GM19372 (cell line): ENCODE results near the gene ZNF516.

Source experiments
- ATAC-seq: cut with Tn5 transposase; IDR thresholded peaks from one replicate; pipeline ENCODE4 v1.9.1; 2021; ENCODE audit warnings: mild to moderate bottlenecking, low read depth, moderate library complexity; ENCODE audit not compliant: unreplicated experiment

The ZNF516 gene

DNA sequence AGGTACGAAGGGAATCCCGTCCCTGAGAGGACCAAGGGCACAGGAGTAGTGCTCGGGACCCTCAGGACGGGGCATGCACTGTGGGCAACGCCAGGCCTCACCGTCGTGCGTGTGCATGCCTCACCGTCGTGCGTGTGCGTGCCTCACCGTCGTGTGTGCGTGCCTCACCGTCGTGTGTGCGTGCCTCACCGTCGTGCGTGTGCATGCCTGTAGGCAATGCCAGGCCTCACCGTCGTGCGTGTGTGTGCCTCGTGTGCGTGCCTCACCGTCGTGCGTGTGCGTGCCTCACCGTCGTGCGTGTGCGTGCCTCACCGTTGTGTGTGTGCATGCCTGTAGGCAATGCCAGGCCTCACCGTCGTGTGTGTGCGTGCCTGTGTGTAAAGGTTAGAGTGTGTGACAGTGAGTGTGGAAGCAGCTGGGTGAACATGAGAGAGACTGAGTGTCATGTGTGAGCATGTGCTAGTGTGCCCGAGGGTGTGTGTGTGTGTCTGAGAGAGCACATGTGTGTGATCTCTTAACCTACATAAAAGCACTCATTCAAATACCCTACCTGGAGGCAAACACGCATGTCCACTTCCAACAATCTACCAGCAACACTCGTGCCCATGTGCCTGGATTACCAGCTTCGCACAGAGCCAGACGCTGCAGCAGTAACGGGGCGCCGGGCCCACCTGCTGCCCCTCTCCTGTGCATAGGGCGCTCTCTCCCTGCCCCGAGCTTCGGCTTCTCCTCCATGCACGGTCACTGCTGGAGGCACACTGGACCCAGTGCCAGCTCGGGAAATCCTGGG lies 36.3 kb downstream of the ZNF516 start:
- no peak for ATAC-seq

DNA sequence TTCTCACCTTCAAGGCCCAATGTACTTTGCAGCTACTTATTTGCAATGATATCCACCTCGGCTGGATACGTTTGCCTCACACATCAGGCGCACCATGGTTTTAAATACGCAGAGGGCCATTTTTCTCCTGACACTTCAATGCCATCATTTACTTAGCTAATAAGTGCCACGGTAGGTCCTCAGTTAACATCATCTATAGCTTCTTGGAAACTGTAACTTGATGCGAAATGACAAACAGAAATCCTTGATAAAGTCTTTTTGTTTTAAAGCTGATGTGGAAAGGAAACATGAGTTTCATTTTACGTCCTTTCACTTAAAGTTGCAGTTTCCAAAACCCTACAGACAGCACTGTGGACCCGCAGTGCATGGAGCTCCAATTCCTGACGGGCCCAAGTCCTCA lies 37.1 kb downstream of the ZNF516 start:
- no peak for ATAC-seq

DNA sequence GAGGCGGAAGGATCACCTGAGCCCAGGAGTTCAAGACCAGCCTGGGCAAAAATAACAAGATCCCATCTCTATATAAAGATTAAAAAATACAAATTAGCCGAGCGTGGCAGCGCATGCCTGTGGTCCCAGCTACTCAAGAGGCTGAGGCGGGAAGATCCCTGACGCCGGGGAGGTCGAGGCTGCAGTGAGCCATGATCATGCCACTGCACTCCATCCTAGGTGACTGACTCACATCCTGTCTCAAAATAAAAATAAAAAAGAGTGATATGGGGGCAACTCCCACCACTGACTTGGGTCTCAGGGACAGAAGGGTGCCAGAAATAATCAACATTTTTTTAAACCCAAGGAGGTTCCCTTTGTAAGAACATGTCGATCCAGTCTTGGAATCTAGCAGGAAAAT lies 37.6 kb downstream of the ZNF516 start:
- ATAC-seq, result no peak

DNA sequence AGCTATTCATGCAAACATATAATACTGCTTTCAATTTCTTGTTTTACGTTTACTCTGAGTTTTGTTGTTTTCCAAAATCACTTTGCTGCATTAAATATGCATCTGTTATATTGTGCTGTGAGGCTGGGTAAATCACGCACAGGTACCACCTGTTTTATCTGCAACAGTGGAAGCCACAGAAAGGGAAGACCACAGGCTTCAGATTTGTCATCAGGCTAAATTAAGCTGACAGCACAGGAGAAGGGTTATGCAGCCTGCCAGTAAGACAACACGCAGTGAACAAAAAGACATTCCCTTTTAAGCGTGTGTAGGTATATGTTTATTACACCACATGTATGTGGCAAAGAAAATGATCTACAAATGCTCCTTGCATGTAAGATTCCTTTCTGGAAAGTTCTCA lies 38.2 kb downstream of the ZNF516 start:
- no peak for ATAC-seq

DNA sequence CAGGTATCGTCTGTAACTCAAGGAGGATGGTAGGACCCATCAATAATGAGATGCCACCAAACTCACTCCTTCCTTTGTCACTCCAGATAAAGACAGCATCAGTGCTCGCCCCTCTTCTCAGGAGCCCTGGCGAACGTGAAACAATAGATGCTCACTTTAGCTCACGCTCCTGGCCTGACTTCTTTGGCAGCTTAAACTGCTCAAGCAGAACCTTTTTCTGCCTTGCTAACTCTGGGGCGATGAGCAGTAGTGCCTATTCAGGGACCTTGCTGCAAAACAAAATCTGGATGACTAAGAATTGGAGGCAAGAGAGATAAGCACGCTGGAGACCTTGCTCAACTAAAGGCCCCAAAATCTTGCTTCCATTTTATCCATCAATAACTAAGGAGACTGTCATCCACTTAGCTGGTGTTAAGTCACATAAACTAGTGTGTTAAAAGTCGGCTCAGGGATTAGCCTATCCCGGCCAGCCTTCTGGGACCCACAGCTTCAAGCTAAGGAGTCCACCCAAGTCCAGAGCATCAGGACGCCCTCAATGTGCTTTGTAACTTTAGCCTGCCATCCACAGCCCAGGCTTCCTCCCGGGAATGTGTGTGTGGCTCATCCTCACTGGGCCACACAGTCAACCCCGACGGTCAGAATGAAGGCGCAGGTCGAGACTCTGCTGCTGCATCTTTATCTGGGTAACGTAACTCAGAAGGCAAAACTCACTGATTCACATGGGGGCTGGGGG lies 38.9 kb downstream of the ZNF516 start:
- ATAC-seq, result no peak

DNA sequence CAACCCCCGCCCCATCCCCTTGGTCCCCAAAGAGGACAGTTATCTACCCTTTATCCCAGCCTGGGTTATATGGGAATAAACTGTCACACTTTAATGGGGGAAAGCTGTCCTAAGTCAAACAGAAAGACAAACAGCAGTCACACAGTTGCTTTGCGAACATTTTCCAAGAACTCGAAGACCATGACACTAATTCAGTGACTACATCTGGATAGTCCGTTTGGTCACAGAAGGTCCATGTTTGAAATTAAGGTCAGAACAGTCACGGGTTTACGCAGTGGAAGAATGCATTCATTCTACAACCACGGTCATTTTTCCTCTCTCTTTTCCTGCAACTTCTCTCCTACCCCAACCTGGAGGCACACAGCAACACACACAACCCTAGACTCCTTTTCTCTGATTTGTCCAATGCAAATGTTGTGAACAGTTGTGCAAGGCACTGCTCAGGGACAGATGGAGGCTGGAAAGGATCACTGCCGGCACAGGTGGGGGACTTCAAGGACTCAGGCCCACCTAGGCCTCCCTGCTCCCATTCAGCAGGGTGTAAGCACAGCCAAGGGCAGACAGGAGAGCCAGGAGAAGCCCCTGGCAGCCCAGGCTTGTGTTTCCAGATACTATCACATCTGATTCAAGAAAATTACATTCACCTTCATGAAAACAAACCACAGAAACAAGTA lies 39.9 kb downstream of the ZNF516 start:
- no peak for ATAC-seq

DNA sequence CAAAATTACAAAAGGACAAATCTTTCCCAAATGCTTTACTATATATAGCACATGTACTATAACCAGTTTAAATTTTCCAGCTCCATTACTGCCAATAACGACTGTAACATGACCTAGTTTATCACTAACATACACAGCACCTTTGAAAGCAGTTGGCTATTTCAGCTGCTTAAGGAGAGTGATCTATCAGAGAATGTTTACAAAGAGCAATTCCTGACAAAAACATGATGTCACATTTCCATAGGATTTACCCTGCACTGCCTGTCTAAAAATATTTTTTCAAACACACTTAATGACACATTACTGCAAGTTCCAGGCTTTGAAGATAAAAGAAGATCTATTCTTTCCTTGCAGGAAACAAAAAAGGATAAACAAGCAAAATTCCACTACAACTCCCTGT lies 40.6 kb downstream of the ZNF516 start:
- no peak for ATAC-seq

DNA sequence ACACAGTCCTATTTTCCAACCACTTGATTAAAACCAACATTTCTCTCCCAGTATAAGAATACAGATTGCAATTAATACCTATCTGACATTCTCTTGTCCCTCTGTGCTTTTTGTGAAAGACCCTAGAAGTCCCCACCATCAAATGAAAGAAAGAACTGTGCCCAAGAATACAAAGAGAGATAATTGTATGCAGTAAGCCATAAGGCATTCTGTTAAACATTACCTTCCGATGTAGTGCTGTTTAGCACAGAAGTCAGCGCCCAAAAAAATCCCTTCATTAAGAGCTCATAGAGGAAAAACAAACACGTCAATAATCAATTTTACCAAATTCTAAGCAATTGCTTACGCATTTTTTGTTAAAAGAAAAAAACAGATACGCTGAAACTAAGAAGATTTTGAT lies 41.1 kb downstream of the ZNF516 start:
- no peak for ATAC-seq

DNA sequence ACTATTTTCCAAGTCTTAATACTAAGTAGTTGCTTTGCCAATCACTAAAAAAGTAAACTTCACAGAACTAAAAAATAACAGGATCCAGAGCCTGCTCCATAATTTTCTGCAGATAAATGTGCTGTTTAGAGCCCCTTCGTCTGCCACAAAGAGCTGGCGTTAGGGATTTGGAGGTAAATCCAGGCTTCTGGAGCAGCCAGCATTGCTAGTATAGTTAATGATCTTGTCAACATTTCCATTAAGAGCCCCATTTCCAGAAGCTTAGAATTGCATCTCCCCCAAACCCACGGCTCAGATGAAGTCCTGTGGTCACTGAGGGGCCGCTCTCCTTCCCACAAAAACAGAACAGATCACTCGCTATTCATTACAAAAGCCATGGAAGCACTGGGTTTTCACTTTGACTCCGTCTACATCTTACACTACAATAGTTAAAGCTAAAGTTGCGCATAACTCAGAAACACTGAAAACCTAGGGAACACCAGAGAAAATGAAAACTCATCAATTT lies 41.9 kb downstream of the ZNF516 start:
- no peak for ATAC-seq

DNA sequence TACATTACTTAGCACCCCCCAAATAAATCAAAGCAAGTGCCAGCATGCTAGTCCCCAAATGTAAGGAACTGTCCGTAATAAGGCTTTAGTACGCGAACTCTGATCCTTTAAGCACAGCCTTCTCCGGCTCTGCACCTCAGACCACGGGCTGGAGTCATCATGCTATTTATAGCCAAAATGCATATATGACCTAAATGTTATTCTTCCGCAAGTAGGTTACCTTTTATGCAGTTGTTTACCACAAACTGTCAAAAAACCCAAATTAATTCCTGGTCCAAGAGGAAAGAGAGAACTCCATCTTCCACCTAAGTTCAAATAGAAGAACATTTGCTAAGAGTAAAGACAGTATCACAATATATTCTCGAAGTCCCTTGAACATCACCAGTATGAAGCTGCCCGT lies 42.7 kb downstream of the ZNF516 start:
- ATAC-seq, result no peak

DNA sequence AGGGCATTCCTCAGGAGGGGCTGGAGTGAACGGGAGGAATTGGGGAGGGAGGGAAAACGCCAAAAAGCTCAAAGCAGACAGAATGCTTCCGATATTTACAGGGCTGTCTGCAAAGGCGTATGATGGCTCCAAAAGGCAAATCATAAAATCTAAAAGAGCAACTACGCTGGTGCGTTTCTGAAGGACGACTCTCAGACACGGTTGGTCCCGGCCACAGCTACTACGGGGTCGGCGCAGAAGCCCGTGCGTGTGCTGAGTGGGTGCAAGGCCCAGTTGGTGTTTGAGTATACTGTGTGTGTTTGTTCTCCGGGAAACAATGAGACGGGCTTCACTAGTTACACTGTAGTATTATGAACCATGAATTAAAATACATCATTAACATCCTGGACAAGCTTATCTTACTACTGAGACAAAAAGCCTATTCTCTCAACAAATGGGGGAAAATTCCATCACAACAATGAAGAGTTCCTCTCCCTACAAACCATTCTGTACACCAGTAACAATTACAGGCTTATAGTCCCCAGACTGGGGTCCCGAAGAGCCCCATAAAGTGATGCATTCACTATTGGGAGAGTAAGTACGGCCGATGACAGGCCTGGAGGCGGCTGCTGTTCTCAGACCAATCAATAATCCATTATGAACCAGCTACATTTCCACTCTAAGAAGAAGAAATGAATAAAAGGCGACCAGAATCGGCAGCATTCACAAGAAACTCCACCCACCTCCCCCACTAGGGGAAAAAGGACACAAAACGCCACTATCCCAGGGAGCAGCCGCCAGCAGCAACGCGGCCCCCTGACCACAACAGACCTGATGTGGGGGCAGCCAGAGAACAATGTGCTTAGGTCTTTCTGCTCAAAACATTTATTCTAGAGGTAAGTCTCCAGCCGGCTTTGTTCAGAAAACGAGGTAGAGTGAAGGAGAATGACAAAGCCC lies 43.4 kb downstream of the ZNF516 start:
- ATAC-seq, result no peak

DNA sequence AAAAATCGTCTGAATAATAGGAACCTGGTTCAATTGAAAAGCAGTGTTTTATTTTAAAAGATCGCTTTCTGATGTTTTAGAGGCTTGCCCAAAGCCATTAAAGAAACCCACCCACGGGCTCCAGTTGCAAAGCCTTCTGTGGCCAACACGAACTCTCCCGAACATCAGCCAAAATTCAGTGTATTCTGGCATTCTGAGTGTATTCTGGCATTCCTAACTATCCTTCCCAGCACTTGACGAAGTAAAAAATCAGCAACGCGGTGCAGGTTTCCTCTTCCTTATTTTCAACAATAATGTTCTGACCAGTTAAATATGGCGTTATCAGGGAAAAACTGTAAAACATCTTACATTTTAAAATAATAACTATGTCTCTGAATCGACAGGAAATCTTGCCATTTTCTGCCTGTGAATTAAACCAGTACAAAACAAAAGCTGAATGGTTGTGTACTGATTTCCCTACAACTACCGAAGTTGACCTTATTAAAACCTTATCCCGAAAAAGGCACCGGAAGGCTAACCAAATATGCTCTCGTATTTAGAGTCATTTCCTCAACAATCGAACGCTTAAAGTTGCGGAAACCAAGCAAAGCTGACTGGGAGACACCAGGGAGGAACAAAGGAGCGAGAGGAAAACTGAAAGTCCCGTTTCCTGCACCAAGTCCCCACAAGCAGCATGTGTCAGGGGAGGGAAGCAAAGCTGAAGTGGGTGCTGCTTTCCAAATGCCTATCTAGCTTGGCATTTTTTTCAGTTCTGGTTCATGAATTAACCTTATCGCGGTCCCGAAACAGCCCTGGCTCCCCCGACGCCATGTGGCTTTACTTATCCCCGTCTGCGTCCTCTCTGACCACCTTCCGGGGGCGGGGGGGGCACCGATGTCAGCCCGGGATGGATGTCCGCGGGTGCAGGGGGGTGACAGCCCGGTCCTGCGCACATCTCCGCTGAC lies 44.3 kb downstream of the ZNF516 start:
- ATAC-seq, result no peak

DNA sequence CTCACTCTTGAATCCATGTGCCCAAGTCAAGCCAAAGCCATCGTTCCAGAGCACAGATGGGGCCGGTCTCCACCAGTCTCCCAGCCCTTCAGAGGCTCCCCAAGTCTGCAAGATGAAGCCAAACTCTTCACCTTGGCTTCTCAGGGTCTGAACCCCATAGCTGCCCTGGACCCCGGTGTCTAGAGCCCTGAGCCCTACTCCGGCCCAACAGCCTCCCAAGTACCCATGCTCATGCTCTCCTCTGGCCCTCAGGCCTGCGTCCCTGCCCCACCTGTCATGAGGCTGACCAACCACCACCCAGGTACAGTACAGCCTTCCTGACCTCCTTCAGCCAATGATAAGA lies 46.0 kb downstream of the ZNF516 start:
- ATAC-seq, result no peak

DNA sequence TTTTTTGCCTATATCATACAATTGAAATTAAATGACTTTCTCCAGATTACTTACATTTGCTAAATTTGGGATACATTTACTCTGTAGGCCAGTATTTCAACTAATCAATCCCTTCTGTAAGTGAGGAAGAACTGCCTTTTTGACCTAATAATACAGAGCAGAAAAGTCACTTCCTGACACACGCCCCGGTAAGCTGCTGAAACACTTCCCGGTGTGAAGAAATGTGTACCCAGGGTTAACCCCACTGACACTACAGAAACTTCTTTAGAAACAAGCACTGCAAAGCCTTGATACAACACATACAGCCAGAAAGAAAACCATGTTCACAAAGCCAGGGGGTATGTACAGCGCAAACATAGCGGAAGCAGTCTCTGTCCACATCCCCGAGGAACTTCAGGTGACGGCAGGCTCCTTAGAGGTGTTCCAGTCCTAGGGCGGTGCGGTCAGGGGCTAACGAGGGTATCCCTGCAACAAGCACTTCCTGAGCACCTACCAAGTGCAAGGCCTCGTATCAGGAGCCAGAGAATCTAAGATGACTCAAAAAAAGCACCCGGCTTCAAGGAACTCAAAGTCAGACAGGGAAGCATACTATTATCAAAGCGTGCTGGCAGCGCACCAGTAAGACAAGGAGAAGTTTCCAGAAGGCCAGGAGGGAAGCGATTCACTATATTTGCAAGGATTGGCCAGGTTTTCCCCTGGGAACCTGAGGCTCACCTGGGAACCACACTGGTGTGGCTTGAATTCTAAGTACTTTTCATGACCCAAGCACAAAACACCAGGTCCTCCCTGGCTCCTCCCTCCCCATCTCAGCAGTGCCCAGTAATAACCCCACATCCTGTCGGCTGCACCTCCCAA lies 46.6 kb downstream of the ZNF516 start:
- no peak for ATAC-seq

DNA sequence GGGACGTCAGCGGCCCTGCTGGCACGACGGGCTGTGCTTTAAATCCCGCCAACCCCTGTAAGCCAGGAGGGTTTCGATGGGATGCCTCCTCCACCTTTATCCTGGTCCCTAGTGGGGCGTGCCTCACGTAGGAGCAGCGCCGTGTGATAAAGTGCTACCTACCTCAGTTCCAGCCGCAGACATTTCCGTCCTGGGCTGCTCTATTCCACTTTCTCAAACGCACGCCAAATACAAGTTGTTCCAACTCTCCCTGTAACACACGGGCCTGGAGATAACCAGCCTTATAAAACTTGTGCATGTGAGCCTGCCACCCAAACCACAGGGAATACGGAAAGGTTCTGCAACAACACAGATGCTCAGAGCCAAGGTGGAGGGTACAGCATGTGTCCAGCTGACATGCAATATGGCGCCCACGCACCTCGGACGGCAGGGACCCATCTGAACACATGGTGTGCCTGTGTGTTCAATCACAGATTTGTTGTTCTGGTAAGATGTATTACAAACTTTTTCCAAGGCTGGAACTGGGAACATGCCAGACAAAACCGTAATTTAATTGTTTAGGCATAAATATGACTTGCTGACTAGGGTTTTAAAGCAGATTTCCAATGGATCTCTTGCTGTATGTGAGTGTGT lies 47.7 kb downstream of the ZNF516 start:
- ATAC-seq, result no peak

DNA sequence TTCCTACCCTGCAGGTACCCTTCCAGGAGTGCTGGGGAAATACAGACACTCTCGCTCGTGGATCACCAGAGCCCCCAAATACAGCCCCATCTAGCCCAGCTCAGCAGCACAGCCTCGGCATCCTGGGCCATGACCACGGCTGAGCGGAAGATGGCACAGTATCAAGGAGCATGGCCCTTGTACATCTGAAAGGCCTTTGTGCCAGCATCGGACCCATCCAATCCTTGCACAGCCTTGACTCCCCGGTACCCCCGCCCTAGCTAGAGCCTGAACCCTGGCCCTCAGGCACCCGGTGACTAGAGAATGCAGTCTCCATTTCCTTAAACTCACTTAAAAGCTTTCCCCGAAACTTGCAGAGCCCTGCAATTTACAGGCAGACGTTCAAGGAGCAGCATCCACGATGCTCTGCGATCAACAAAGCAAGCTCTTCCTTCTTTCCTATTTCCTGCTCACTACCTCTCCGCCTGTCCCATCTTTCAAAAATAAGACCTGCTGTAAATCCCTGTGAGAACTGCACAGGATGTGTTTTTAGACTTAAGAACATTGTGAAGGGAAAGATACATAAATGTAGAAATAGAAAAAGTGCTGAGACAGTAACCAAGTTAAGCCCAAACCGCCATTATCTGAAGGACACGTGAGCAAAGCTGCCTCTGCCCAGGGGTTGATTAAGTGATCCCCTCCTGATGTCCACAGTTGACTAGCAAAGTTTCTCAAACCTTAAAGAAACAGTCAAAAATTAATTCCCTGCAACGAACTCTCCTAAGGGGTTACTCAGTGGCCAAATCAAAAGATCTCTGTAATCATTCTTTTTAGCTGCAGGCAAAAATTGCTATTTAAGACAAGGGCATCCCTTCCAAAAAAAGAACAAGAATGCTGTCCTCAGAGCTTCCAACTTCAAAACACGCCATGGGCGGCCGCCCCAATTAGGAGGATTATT lies 48.5 kb downstream of the ZNF516 start:
- no peak for ATAC-seq

DNA sequence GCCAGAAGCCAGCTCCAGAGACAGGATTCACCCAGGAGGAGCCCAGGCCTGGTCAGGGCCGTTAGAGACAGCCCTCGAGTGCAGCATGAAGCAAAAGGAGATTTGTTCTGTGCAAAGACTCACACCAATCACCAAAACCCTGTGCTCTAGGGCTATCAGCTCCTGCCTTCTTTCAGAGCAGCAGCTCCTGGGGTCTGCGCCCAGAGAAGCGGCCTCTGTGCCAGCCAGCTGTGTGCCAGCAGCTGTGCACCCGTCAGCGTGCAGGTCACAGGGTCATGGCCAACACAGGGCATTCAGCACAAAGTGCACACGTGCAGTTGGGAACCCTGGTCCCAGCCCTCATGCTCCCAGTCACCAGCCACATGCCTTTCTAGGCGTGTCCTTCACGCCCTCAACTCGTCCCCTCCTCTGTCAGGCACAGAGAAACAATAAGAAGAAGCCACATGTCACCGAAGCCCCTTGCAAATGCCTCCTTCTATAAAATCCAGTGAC lies 49.3 kb downstream of the ZNF516 start:
- ATAC-seq, result no peak
